ENCODE measurements around the gene FFAR1. TPM values are rescaled to one million over a fixed set of nuclear protein-coding genes. Genes with fewer than 3 reads are reported as not detected.

Gene FFAR1
- total and polyA plus RNA-seq, 2 experiments from 2014 or later = 0.11 TPM; not detected in 1

DNA sequence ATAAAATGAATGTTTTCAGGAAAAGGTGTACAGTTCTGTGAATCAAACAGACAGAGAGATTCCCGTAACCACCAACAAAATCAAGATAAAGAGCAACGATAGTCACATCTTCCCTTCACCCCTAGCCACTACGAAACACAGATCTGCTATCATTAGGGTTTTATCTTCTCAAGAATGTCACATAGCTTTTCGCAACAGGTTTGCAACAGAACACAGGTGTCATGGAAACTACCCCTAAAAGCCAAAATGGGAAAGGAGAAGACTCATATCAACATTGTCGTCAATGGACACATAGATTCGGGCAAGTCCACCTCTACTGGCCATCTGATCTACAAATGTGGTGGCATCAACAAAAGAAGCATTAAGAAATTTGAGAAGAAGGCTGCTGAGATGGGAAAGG, 34.2 kb downstream of the FFAR1 start:
- Histone ChIP-seq H3K4me3 (no peak overlapping the region), H3K27ac (no peak overlapping the region), H3K36me3 (no peaks in the 10 kb centered on the region), H3K4me1 (ENCODE audit: low read depth) (peaks cover 25% of the 10 kb centered on the region), H3K9me3 (ENCODE audit: low read depth) (no peaks in the 10 kb centered on the region), H3K27me3 (no peaks in the 10 kb centered on the region)
- TF ChIP-seq, protein P1, sequence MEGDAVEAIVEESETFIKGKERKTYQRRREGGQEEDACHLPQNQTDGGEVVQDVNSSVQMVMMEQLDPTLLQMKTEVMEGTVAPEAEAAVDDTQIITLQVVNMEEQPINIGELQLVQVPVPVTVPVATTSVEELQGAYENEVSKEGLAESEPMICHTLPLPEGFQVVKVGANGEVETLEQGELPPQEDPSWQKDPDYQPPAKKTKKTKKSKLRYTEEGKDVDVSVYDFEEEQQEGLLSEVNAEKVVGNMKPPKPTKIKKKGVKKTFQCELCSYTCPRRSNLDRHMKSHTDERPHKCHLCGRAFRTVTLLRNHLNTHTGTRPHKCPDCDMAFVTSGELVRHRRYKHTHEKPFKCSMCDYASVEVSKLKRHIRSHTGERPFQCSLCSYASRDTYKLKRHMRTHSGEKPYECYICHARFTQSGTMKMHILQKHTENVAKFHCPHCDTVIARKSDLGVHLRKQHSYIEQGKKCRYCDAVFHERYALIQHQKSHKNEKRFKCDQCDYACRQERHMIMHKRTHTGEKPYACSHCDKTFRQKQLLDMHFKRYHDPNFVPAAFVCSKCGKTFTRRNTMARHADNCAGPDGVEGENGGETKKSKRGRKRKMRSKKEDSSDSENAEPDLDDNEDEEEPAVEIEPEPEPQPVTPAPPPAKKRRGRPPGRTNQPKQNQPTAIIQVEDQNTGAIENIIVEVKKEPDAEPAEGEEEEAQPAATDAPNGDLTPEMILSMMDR (IDR thresholded peaks at IDR 0.05; ENCODE audit: low read depth, low read length) = no peak
- no peak for DNase-seq (ENCODE audit: low read depth in 1 of 2, low spot score in 1 of 2)

DNA sequence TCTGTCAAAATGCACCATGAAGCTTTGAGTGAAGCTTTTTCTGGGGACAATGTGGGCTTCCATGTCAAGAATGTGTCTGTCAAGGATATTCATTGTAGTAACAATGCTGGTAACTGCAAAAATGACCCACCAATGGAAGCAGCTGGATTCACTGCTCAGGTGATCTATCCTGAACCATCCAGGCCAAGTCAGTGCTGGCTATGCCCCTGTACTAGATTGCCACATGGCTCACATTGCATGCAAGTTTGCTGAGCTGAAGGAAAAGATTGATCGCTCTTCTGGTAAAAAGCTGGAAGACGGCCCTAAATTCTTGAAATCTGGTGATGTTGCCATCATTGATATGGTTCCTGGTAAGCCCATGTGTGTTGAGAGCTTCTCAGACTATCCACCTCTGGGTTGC, 35.8 kb downstream of the FFAR1 start:
- no peak overlapping the region for H3K4me3 ChIP-seq
- H3K27ac ChIP-seq = no peak overlapping the region
- H3K36me3 ChIP-seq = no peaks in the 10 kb centered on the region
- TF ChIP-seq, protein P1 (IDR thresholded peaks at IDR 0.05; ENCODE audit: low read depth, low read length) = no peak
- H3K4me1 ChIP-seq (ENCODE audit: low read depth) = peaks cover 25% of the 10 kb centered on the region
- no peaks in the 10 kb centered on the region for H3K9me3 ChIP-seq (ENCODE audit: low read depth)
- H3K27me3 ChIP-seq = no peaks in the 10 kb centered on the region
- DNase-seq (ENCODE audit: low read depth in 1 of 2, low spot score in 1 of 2) = no peak

DNA sequence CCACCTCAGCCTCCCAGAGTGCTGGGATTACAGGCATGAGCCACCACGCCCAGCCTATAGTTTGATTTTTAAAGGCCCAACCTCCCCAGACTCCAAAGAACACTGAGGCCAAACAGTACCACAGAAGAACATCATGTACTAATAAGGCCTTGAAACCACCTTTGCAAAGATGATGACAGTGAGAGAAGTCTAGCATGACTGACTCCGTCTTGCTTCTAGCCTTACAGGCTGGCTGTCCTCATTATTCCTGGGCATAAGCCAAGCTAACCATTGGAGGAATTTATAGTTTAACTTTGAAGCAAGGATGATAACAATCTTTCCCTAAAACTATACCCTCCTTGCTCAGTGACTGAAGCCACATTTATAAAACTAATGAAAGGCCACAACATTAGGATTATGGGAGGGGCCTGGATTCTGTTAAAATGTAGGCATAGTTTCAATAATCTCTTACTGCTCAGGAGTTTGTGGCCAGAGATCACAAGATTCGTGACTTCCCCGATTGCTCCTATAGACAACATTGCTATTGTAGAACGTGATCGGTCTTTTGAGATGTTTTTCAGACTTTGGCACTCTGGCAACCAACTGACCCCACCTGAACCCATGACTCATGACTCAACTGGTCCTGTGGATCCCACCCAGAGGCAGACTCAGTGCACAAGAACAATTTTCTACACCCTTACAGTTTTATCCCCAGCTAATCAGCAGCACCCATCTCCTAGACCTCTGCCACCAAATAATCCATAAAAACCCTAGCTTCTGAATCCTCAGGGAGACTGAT, 40.8 kb downstream of the FFAR1 start:
- no peak overlapping the region for H3K4me3 ChIP-seq
- no peak for DNase-seq (ENCODE audit: low read depth in 1 of 2, low spot score in 1 of 2)
- no peaks in the 10 kb centered on the region for H3K36me3 ChIP-seq
- H3K4me1 ChIP-seq (ENCODE audit: low read depth) = no peaks in the 10 kb centered on the region
- TF ChIP-seq, protein P1 (IDR thresholded peaks at IDR 0.05; ENCODE audit: low read depth, low read length) = no peak
- no peaks in the 10 kb centered on the region for H3K27me3 ChIP-seq
- no peak overlapping the region for H3K27ac ChIP-seq
- H3K9me3 ChIP-seq (ENCODE audit: low read depth) = no peaks in the 10 kb centered on the region

DNA sequence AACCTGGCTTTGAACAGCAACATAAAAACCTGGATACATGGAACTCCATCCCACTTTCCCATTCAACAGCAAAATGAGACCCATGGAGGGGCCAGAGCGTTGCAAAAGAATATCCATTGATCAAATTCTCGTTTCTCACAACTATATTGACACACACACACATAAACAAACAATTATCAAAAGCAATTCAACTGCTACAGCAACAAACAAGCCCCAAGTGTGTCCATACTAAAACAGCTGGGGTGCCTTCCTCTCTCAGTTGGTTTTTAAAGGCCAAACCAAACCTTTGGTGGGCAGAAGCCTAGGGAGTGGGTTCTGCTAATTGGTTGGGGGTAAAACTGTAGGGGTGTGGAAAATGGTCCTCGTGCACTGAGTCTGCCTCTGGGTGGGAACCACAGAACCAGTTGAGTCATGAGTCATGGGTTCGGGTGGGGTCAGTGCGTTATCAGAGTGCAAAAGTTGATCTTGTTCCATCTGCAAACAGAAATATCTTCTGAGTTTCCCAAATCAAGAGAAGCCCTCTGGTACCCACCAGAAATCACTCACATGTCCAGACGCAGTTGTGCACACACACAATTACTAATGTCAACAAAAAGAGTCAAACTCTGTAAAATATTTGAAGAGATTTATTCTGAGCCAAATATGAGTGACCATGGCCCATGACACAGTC, 41.6 kb downstream of the FFAR1 start:
- H3K4me3 ChIP-seq = no peak overlapping the region
- no peaks in the 10 kb centered on the region for H3K27me3 ChIP-seq
- no peak overlapping the region for H3K27ac ChIP-seq
- H3K36me3 ChIP-seq = no peaks in the 10 kb centered on the region
- TF ChIP-seq, protein P1 (IDR thresholded peaks at IDR 0.05; ENCODE audit: low read depth, low read length) = no peak
- DNase-seq (ENCODE audit: low read depth in 1 of 2, low spot score in 1 of 2) = no peak
- no peaks in the 10 kb centered on the region for H3K4me1 ChIP-seq (ENCODE audit: low read depth)
- no peaks in the 10 kb centered on the region for H3K9me3 ChIP-seq (ENCODE audit: low read depth)

DNA sequence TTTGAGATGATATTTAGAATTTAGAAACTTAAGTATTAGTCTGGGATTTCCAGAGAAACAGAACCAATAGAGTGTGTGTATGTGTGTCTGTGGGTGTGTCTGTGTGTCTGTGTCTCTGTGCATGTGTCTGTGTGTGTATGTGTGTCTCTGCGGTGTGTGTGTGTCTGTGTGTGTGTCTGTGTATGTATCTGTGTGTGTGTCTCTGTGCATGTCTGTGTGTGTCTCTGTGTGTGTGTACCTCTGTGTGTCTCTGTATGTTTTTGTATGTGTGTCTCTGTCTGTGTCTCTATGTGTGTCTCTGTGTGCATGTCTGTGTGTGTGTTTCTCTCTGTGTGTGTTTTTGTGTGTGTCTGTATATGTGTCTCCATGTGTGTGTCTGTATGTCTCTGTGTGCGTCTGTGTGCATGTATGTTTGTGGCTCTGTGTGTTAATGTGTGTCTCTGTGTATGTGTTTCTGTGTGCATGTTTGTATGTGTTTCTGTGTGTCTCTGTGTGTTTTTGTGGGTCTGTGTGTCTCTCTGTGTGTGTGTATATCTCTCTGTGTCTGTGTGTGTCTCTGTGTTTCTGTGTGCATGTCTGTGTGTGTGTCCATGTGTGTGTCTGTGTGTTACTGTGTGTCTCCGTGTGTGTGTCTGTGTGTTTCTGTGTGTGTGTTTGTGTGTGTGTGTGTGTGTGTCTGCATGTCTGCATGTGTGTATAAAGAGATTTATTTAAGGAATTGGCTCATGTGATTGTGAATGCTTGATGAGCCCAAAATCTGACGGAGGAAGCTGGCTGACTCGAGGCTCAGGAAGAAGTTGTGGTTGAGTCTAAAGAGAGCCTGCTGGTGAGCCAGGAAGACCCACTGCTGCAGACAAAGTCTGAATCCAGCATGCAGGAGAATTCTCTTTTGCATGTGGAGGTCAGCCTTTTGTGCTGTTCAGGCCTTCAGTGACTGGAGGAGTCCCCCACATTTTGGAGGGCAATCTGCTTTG, 45.3 kb downstream of the FFAR1 start:
- Histone ChIP-seq H3K36me3 (no peaks in the 10 kb centered on the region), H3K9me3 (ENCODE audit: low read depth) (no peaks in the 10 kb centered on the region), H3K4me1 (ENCODE audit: low read depth) (peaks cover 4% of the 10 kb centered on the region), H3K27me3 (no peaks in the 10 kb centered on the region), H3K27ac (no peak overlapping the region), H3K4me3 (no peak overlapping the region)
- TF ChIP-seq, protein P1 (IDR thresholded peaks at IDR 0.05; ENCODE audit: low read depth, low read length) = no peak
- DNase-seq (ENCODE audit: low read depth in 1 of 2, low spot score in 1 of 2) = no peak
